ENCODE data around the gene FARS2.
A peak's percentile ranks its signal among the peaks of the same experiment; 100 is the strongest.

The FARS2 gene

DNA sequence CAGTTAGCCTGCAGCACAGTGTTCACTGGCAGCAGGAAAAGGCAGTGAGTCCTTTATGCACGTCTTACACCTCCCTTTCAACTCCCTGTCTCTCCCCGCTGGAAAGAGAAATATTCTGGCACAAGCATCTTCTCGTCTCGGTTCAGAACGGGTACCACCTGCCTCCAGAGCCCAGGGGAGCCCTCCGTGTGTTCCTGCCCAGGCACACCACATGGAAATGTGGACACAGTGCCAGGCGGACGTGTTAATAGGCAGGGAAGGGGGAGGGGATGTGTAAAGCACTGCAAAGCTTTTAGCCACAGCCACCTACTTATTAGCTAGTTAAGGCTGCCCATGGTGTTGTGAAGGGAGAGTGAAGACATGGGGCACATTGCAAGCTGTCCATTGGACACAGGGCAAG is 219.7 kb downstream of the FARS2 start:
- DNase-seq (ENCODE audit: insufficient read length) = no peak
- FAIRE-seq = no peak
- TF ChIP-seq POLR2A (IDR thresholded peaks at IDR 0.05; ENCODE audit: low read depth, low read length) (no peak), POLR2AphosphoS5 (IDR thresholded peaks at IDR 0.05; ENCODE audit: low read depth, low read length) (no peak), TAF1 (IDR thresholded peaks at IDR 0.05; ENCODE audit: borderline replicate concordance, low read depth, low read length) (no peak)

DNA sequence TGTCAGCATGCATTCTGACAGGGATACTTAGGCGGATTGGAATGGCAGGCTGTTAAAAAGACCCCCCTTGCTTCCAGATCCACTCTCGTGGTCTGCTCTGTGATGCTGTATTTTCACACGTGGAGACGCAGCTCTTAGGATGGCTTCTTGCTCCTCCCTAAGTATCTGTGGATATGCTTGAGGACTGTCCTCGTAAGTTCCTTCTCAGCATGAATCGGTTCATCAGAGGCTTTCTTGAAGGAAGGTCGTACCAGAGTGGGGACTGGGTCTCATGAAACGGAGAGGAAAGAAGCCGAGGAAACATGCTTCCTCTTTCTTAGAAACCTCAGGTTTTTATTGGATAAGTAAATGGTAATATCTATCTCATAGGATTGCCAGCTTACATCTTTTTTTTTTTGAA is 220.4 kb downstream of the FARS2 start:
- TF ChIP-seq POLR2AphosphoS5 (IDR thresholded peaks at IDR 0.05; ENCODE audit: low read depth, low read length) = no peak
- no peak for TF ChIP-seq POLR2A (IDR thresholded peaks at IDR 0.05; ENCODE audit: low read depth, low read length)
- TF ChIP-seq TAF1 (IDR thresholded peaks at IDR 0.05; ENCODE audit: borderline replicate concordance, low read depth, low read length) = no peak
- FAIRE-seq = no peak
- no peak for DNase-seq (ENCODE audit: insufficient read length)

DNA sequence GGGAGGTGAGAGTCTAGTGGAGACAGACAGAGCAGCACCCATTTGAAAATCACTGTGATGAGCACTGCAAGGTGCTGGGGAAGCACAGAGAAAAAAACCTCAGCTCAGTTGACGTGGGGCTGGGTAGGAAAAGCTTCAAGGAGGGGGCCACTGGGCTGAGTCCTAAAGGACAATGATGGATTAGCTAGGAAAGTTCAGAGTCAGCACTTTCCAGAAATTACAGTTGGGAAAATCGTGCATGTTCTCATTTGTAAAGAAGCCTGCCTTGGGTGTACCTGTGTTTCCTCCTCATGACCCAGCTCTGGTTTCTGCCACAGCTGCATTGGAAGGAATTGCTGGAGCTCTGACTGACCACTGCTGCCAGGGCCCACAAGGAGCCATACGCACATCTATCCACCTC is 221.3 kb downstream of the FARS2 start:
- no peak for FAIRE-seq
- TF ChIP-seq POLR2AphosphoS5 (IDR thresholded peaks at IDR 0.05; ENCODE audit: low read depth, low read length) (no peak), TAF1 (IDR thresholded peaks at IDR 0.05; ENCODE audit: borderline replicate concordance, low read depth, low read length) (no peak), POLR2A (IDR thresholded peaks at IDR 0.05; ENCODE audit: low read depth, low read length) (no peak)
- no peak for DNase-seq (ENCODE audit: insufficient read length)

DNA sequence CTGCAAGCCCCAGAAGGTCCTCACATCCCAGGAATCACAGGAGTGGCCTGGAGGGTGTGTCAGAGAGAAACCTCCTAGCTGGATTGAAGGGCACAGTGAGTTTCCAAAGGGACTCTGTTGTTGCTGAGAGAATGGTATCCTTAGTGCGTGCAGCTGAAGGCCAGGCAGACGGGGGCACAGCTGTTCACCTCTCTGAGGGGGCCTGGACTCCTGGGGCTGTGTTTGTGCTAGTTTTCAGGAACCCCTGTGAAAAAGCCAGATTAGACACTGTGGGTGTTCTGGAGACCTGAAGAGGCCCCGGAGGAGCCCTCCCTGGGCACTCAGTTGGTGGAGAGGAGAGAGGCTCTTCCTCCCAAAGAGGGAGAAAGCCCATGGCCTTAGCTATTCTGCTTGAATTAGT is 223.4 kb downstream of the FARS2 start:
- TF ChIP-seq TAF1 (IDR thresholded peaks at IDR 0.05; ENCODE audit: borderline replicate concordance, low read depth, low read length) (no peak), POLR2AphosphoS5 (IDR thresholded peaks at IDR 0.05; ENCODE audit: low read depth, low read length) (no peak), POLR2A (IDR thresholded peaks at IDR 0.05; ENCODE audit: low read depth, low read length) (no peak)
- no peak for FAIRE-seq
- no peak for DNase-seq (ENCODE audit: insufficient read length)

DNA sequence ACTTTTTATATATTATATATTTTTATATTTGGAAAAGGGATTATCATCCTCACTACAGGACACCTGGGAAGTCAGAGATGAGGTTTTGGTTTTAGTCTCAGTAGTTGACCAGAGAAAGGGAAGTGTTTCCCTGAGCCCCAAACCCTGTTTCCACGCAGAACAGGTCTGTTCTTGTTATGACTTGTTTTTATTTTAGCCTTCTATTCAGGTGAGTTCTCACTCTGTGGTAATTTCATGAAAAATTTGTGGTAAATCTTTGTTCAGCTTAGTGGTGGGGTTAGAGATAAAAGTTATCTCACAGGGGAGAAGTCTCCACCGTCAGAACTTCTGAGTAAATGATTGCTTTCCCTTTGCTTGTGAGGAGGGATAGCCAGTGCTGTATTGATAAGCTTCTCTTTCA is 224.9 kb downstream of the FARS2 start:
- TF ChIP-seq POLR2A (IDR thresholded peaks at IDR 0.05; ENCODE audit: low read depth, low read length) (no peak), TAF1 (IDR thresholded peaks at IDR 0.05; ENCODE audit: borderline replicate concordance, low read depth, low read length) (no peak), POLR2AphosphoS5 (IDR thresholded peaks at IDR 0.05; ENCODE audit: low read depth, low read length) (no peak)
- no peak for DNase-seq (ENCODE audit: insufficient read length)
- peak; percentile 91 for FAIRE-seq

DNA sequence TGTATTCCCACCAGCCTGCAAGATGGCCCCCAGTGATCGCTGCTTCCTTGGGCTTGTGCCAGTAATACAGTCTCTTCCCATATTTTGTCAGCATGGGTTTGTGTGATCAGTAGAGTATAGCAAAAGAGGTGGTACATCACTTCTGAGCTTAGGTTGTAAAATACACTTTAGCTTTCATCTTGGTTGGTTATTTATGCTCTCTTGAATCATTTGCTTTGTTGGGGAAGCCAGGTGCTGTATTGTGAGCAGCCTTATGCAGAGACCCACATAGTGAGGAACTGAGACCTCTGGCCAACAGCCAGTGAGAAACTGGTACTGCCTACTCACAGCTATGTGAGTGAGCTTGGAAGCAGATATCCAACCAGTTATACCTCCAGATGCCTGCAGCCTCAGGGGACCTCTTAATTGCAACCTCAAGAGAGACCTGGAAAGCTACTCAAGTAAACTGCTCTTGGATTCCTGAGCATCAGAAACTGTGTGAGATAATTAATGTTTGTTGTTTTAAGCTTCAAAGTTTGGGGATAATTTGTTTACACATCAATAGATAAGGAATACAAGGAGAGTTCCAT is 229.3 kb downstream of the FARS2 start:
- TF ChIP-seq TAF1 (IDR thresholded peaks at IDR 0.05; ENCODE audit: borderline replicate concordance, low read depth, low read length) (no peak), POLR2AphosphoS5 (IDR thresholded peaks at IDR 0.05; ENCODE audit: low read depth, low read length) (no peak), POLR2A (IDR thresholded peaks at IDR 0.05; ENCODE audit: low read depth, low read length) (no peak)
- no peak for DNase-seq (ENCODE audit: insufficient read length)
- no peak for FAIRE-seq

DNA sequence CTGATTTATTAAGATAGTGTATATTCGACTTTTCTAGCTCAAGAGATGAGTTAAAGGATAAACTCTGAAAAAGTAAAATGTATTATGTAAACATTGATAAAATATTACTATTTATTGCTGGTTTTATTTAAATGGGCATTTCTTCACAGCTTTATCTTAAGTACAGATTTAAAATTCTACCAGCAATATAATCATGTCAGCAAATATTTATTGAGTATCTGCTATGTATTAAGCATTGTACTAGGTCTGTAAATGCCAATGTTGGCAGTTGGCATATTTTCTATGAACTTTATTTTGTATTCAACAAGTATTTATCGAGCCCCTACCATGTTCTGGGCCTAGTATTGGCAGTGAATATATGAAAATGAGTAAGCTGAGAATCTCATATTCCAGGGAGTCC is 231.0 kb downstream of the FARS2 start:
- FAIRE-seq = no peak
- TF ChIP-seq POLR2AphosphoS5 (IDR thresholded peaks at IDR 0.05; ENCODE audit: low read depth, low read length) (no peak), POLR2A (IDR thresholded peaks at IDR 0.05; ENCODE audit: low read depth, low read length) (no peak), TAF1 (IDR thresholded peaks at IDR 0.05; ENCODE audit: borderline replicate concordance, low read depth, low read length) (no peak)
- DNase-seq (ENCODE audit: insufficient read length) = no peak

DNA sequence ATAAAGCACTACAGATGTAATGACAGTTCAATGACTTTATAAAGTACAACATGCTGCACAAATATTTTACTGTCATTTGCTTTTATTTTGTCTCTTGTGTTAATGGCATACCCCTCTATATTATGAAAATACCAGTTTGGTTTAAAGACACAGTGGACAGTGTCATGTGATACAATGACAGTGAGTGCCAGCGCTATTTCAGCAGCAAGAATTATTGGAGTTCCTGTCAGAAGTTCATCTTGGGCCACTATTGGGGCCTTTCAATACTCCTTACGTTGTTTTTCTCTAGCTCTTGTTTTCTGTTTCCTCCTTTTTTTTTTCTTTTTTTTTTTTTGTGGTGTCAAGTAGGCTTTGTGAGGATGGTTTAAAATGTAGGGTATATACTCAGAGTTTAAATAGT is 232.5 kb downstream of the FARS2 start:
- FAIRE-seq (no peak), DNase-seq (ENCODE audit: insufficient read length) (no peak)
- TF ChIP-seq TAF1 (IDR thresholded peaks at IDR 0.05; ENCODE audit: borderline replicate concordance, low read depth, low read length) (no peak), POLR2A (IDR thresholded peaks at IDR 0.05; ENCODE audit: low read depth, low read length) (no peak), POLR2AphosphoS5 (IDR thresholded peaks at IDR 0.05; ENCODE audit: low read depth, low read length) (no peak)

DNA sequence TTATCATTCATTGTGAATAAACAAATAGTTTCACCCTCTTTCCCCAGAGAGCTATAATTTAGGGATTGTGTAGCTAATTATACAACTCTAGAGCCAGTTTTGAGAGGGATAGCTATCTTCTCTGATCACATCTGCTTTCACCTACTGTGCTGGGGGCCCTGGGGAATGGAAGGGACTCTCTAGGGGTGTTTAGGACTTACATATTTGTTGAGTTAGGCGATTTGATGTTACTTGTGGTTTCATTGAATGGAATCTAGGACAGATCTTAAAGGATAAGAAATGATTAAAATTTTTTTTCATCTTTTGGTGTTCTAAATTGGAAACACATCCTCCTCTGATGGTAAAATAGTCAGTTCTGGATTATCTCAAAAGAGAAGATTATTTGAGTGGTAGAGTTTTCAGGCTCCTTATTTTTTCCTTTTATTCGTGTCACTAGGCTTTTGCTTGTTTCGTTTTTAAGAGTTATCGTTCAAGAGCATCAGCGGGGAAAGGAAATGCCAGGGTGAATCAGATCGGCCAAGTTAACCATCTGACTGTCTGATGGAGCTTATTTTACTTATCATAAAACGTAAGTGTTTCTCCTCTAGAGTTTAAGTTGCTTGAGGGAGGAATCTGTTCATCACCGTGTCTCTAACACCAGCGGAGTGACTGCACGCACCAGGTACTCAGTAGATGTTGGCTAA is 236.7 kb downstream of the FARS2 start:
- no peak for FAIRE-seq
- DNase-seq (ENCODE audit: insufficient read length) = no peak
- TF ChIP-seq POLR2A (IDR thresholded peaks at IDR 0.05; ENCODE audit: low read depth, low read length) = no peak
- TF ChIP-seq TAF1 (IDR thresholded peaks at IDR 0.05; ENCODE audit: borderline replicate concordance, low read depth, low read length) = no peak
- TF ChIP-seq POLR2AphosphoS5 (IDR thresholded peaks at IDR 0.05; ENCODE audit: low read depth, low read length) = no peak

DNA sequence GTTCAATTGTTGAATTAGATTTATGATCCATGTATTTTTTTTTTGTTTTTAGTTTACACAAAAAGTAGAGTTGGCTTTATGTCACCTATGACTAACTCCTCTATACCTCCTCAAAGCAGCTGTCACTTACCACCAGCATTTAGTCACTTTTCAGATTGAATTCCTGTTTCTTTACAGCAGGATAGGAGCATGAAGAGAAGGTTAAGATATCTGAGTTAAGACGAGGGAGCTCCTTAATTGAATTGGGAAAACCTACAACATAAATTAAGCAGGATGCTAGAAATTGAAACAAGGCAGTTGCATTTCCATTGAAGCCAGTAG is 237.2 kb downstream of the FARS2 start:
- TF ChIP-seq POLR2A (IDR thresholded peaks at IDR 0.05; ENCODE audit: low read depth, low read length) = no peak
- TF ChIP-seq POLR2AphosphoS5 (IDR thresholded peaks at IDR 0.05; ENCODE audit: low read depth, low read length) = no peak
- TF ChIP-seq TAF1 (IDR thresholded peaks at IDR 0.05; ENCODE audit: borderline replicate concordance, low read depth, low read length) = no peak
- no peak for FAIRE-seq

DNA sequence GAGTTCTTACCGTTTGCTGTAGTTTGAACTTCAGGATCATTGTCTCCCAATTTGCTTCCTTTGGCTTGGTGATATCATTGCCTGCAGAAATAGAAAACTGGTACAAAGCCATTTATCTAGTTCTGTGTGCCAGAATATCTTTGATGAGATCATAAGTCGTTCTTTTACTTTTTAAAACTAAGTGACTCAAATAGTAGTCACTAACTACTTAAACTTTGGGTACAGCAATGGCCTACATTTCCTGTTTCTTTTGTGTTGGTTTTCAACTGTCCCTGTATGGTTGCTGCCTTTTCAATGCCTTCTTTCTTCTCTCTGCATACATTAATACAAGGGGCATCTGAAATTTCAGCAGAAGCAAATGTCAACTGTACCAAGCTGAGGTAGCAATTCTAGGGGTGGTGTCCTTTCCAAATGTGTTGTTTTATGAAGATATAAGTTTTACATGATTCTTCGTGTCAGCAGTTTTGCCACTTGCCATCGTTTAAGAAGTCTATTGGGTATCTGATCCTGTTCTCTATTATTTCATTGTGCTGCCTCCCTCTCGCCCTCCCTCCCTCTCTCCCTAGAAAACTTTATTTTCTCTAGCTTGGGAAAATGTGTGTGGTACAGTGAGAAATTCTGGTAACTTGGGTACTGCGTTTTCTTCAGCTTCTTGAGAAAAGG is 238.5 kb downstream of the FARS2 start:
- no peak for FAIRE-seq
- no peak for DNase-seq (ENCODE audit: insufficient read length)
- TF ChIP-seq POLR2AphosphoS5 (IDR thresholded peaks at IDR 0.05; ENCODE audit: low read depth, low read length) (no peak), POLR2A (IDR thresholded peaks at IDR 0.05; ENCODE audit: low read depth, low read length) (no peak), TAF1 (IDR thresholded peaks at IDR 0.05; ENCODE audit: borderline replicate concordance, low read depth, low read length) (no peak)

More for the DNA sequence above, 237.2 kb downstream of the FARS2 start:
- DNase-seq (ENCODE audit: insufficient read length) = no peak

DNA sequence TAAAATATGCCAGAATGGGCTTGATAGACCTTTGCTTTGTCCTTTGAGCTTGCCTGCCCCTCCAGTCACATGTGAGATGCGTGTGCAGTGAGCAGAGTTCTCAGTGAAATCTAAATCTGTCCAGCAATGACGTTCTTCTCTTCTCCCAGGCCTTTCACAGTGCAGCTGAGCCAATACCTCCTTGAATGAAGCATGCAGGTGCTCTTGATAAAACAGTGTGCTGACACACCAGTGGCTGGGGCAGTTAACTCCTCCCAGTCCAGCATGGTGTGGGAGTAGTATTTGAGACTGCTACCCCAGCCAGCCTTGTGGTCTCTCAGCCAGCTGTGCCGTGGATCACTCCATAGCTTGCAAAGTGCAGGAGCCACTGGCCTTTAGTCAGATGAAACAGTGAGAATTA is 240.5 kb downstream of the FARS2 start:
- TF ChIP-seq POLR2AphosphoS5 (IDR thresholded peaks at IDR 0.05; ENCODE audit: low read depth, low read length) (no peak), TAF1 (IDR thresholded peaks at IDR 0.05; ENCODE audit: borderline replicate concordance, low read depth, low read length) (no peak), POLR2A (IDR thresholded peaks at IDR 0.05; ENCODE audit: low read depth, low read length) (no peak)
- DNase-seq (ENCODE audit: insufficient read length) (no peak), FAIRE-seq (no peak)
